BLaER1 treated with 17β-estradiol and CSF1 and Interleukin-3, amounts not matched to agents 10 nM and 100 nM (cell line): Measurements from ENCODE around the gene EMSY.

Experiments used
- H3K27ac ChIP-seq, 11 experiments: shearing (Covaris generic); formaldehyde crosslinking; 2 replicates each; pipeline ENCODE4 v1.8.1; 2022
- H3K27me3 ChIP-seq, 11 experiments: shearing (Covaris generic); formaldehyde crosslinking; 2 replicates each; pipeline ENCODE4 v1.8.1; 2022
- H3K36me3 ChIP-seq, 11 experiments: shearing (Covaris generic); formaldehyde crosslinking; 2 replicates each; pipeline ENCODE4 v1.8.1; 2022
- H3K4me1 ChIP-seq, 10 experiments: shearing (Covaris generic); formaldehyde crosslinking; 2 replicates each; pipeline ENCODE4 v1.8.1; 2022
- H3K4me2 ChIP-seq, 11 experiments: shearing (Covaris generic); formaldehyde crosslinking; 2 replicates each; pipeline ENCODE4 v1.8.1; 2022
- H3K4me3 ChIP-seq, 10 experiments: shearing (Covaris generic); formaldehyde crosslinking; 2 replicates each; pipeline ENCODE4 v1.8.1; 2022
- H3K9ac ChIP-seq, 11 experiments: shearing (Covaris generic); formaldehyde crosslinking; 2 replicates each; pipeline ENCODE4 v1.8.1; 2022
- H3K9me3 ChIP-seq, 11 experiments: shearing (Covaris generic); formaldehyde crosslinking; replicated peaks in 1 of 11; 2 replicates each; pipeline ENCODE4 v1.8.1; 2022
- H4K20me1 ChIP-seq, 11 experiments: shearing (Covaris generic); formaldehyde crosslinking; 2 replicates each; pipeline ENCODE4 v1.8.1; 2022
- Cebpa-rat ChIP-seq, 11 experiments: shearing (Covaris generic); IDR thresholded peaks; 2 replicates each; pipeline ENCODE4 v1.8.1; 2022

Gene EMSY

GRCh38 chr11:76557466-76557865, 112.6 kb downstream of the EMSY start:
- no peaks in the 10 kb centered on the region for H3K9me3 ChIP-seq
- no peaks in the 10 kb centered on the region for H3K27me3 ChIP-seq
- H3K9ac ChIP-seq = no peak overlapping the region
- peaks cover 0 to 8% (median 0%) of the 10 kb centered on the region in 11 experiments; a peak in 1 of 22 replicates for H4K20me1 ChIP-seq
- H3K4me2 ChIP-seq = no peak overlapping the region
- no peak overlapping the region for H3K27ac ChIP-seq
- H3K4me1 ChIP-seq = peaks cover 33 to 47% (median 36%) of the 10 kb centered on the region in 10 experiments
- no peaks in the 10 kb centered on the region; a peak in 1 of 22 replicates for H3K36me3 ChIP-seq
- no peak for TF ChIP-seq Cebpa-rat (IDR thresholded peaks at IDR 0.05)
- H3K4me3 ChIP-seq = no peak overlapping the region

- Histone ChIP-seq H3K9ac (no peak overlapping the region), H3K4me2 (peak overlapping the region in 3 of 11 experiments; percentile 52 to 83 (median 81); a peak in 4 of 22 replicates), H3K9me3 (peaks cover 0 to 9% (median 4%) of the 10 kb centered on the region in 11 experiments; a peak in 17 of 22 replicates), H3K27ac (no peak overlapping the region), H3K4me1 (peaks cover 33 to 47% (median 37%) of the 10 kb centered on the region in 10 experiments), H4K20me1 (peaks cover 0 to 8% (median 0%) of the 10 kb centered on the region in 11 experiments; a peak in 1 of 22 replicates), H3K4me3 (no peak overlapping the region), H3K27me3 (no peaks in the 10 kb centered on the region), H3K36me3 (no peaks in the 10 kb centered on the region)
- no peak for TF ChIP-seq Cebpa-rat (IDR thresholded peaks at IDR 0.05)
Measured at GRCh38 chr11:76558473-76558872, 113.7 kb downstream of the EMSY start.

GRCh38 chr11:76558891-76559290, 114.1 kb downstream of the EMSY start:
- no peak for TF ChIP-seq Cebpa-rat (IDR thresholded peaks at IDR 0.05)
- H3K9me3 ChIP-seq = peaks cover 0 to 13% (median 8%) of the 10 kb centered on the region in 11 experiments; a peak in 17 of 22 replicates
- H3K4me2 ChIP-seq = peak overlapping the region in 9 of 11 experiments; percentile 52 to 88 (median 81); a peak in 15 of 22 replicates
- no peak overlapping the region for H3K27ac ChIP-seq
- H3K36me3 ChIP-seq = no peaks in the 10 kb centered on the region
- no peaks in the 10 kb centered on the region for H3K27me3 ChIP-seq
- H3K4me3 ChIP-seq = no peak overlapping the region
- peaks cover 33 to 45% (median 37%) of the 10 kb centered on the region in 10 experiments for H3K4me1 ChIP-seq
- no peak overlapping the region for H3K9ac ChIP-seq
- H4K20me1 ChIP-seq = peaks cover 0 to 8% (median 0%) of the 10 kb centered on the region in 11 experiments; a peak in 1 of 22 replicates

GRCh38 chr11:76559346-76559745, 114.5 kb downstream of the EMSY start:
- peaks cover 34 to 43% (median 39%) of the 10 kb centered on the region in 10 experiments for H3K4me1 ChIP-seq
- H3K9ac ChIP-seq = no peak overlapping the region
- H3K9me3 ChIP-seq = peaks cover 0 to 18% (median 13%) of the 10 kb centered on the region in 11 experiments; a peak in 17 of 22 replicates

GRCh38 chr11:76560219-76560618, 115.4 kb downstream of the EMSY start:
- no peak for TF ChIP-seq Cebpa-rat (IDR thresholded peaks at IDR 0.05)
- no peaks in the 10 kb centered on the region for H3K27me3 ChIP-seq
- peaks cover 34 to 45% (median 41%) of the 10 kb centered on the region in 10 experiments for H3K4me1 ChIP-seq
- H4K20me1 ChIP-seq = peaks cover 0 to 8% (median 0%) of the 10 kb centered on the region in 11 experiments; a peak in 1 of 22 replicates
- peak overlapping the region in 10 of 11 experiments; percentile 31 to 68 (median 54); a peak in 15 of 22 replicates for H3K27ac ChIP-seq
- H3K36me3 ChIP-seq = no peaks in the 10 kb centered on the region
- H3K4me2 ChIP-seq = peak overlapping the region; percentile 52 to 92 (median 81)
- H3K4me3 ChIP-seq = no peak overlapping the region
- peak overlapping the region in 9 of 11 experiments; percentile 9 to 54 (median 44); a peak in 10 of 22 replicates for H3K9ac ChIP-seq
- peaks cover 0 to 20% (median 15%) of the 10 kb centered on the region in 11 experiments; a peak in 17 of 22 replicates for H3K9me3 ChIP-seq

More at GRCh38 chr11:76559346-76559745, 114.5 kb downstream of the EMSY start:
- Histone ChIP-seq H3K36me3 (no peaks in the 10 kb centered on the region), H3K4me3 (no peak overlapping the region), H4K20me1 (peaks cover 0 to 8% (median 0%) of the 10 kb centered on the region in 11 experiments; a peak in 1 of 22 replicates), H3K27ac (no peak overlapping the region; a peak in 1 of 22 replicates), H3K27me3 (no peaks in the 10 kb centered on the region), H3K4me2 (peak overlapping the region; percentile 52 to 92 (median 81))
- no peak for TF ChIP-seq Cebpa-rat (IDR thresholded peaks at IDR 0.05)

- peaks cover 34 to 45% (median 41%) of the 10 kb centered on the region in 10 experiments for H3K4me1 ChIP-seq
- H3K9ac ChIP-seq = peak overlapping the region in 7 of 11 experiments; percentile 5 to 60 (median 44); a peak in 8 of 22 replicates
- peaks cover 0 to 8% (median 0%) of the 10 kb centered on the region in 11 experiments; a peak in 1 of 22 replicates for H4K20me1 ChIP-seq
- peak overlapping the region; percentile 52 to 92 (median 81) for H3K4me2 ChIP-seq
- no peaks in the 10 kb centered on the region for H3K36me3 ChIP-seq
- peak overlapping the region in 6 of 11 experiments; percentile 41 to 68 (median 59); a peak in 11 of 22 replicates for H3K27ac ChIP-seq
- peak overlapping the region in 1 of 10 experiments; percentile 1; a peak in 1 of 20 replicates for H3K4me3 ChIP-seq
- no peaks in the 10 kb centered on the region for H3K27me3 ChIP-seq
- H3K9me3 ChIP-seq = peaks cover 0 to 20% (median 15%) of the 10 kb centered on the region in 11 experiments; a peak in 17 of 22 replicates
- peak in 2 of 11 experiments; percentile 32 to 53; a peak in 1 of 22 replicates for TF ChIP-seq Cebpa-rat (IDR thresholded peaks at IDR 0.05)
Measured at GRCh38 chr11:76561245-76561644, 116.4 kb downstream of the EMSY start.

- Histone ChIP-seq H3K27me3 (no peaks in the 10 kb centered on the region), H4K20me1 (peaks cover 0 to 8% (median 0%) of the 10 kb centered on the region in 11 experiments; a peak in 1 of 22 replicates), H3K9ac (no peak overlapping the region), H3K36me3 (no peaks in the 10 kb centered on the region), H3K27ac (no peak overlapping the region), H3K4me3 (no peak overlapping the region), H3K4me1 (peaks cover 39 to 52% (median 47%) of the 10 kb centered on the region in 10 experiments), H3K9me3 (peaks cover 0 to 20% (median 15%) of the 10 kb centered on the region in 11 experiments; a peak in 17 of 22 replicates), H3K4me2 (peak overlapping the region in 7 of 11 experiments; percentile 70 to 92 (median 79); a peak in 7 of 22 replicates)
- TF ChIP-seq Cebpa-rat (IDR thresholded peaks at IDR 0.05) = no peak
Measured at GRCh38 chr11:76562541-76562940, 117.7 kb downstream of the EMSY start.

GRCh38 chr11:76564364-76564763, 119.5 kb downstream of the EMSY start:
- Histone ChIP-seq H4K20me1 (peaks cover 0 to 8% (median 0%) of the 10 kb centered on the region in 11 experiments; a peak in 1 of 22 replicates), H3K4me3 (no peak overlapping the region), H3K4me1 (peaks cover 31 to 51% (median 40%) of the 10 kb centered on the region in 10 experiments), H3K9ac (no peak overlapping the region), H3K9me3 (peaks cover 0 to 20% (median 15%) of the 10 kb centered on the region in 11 experiments; a peak in 17 of 22 replicates), H3K36me3 (no peaks in the 10 kb centered on the region), H3K27me3 (no peaks in the 10 kb centered on the region), H3K4me2 (peak overlapping the region in 8 of 11 experiments; percentile 4 to 56 (median 22); a peak in 10 of 22 replicates), H3K27ac (no peak overlapping the region)
- TF ChIP-seq Cebpa-rat (IDR thresholded peaks at IDR 0.05) = no peak

- no peak for TF ChIP-seq Cebpa-rat (IDR thresholded peaks at IDR 0.05)
- H3K4me1 ChIP-seq = peaks cover 7 to 26% (median 15%) of the 10 kb centered on the region in 10 experiments
- H3K36me3 ChIP-seq = no peaks in the 10 kb centered on the region
- peaks cover 0 to 25% (median 17%) of the 10 kb centered on the region in 11 experiments; a peak in 17 of 22 replicates for H3K9me3 ChIP-seq
- H4K20me1 ChIP-seq = no peaks in the 10 kb centered on the region
- no peak overlapping the region for H3K27ac ChIP-seq
- no peaks in the 10 kb centered on the region for H3K27me3 ChIP-seq
- peak overlapping the region in 3 of 11 experiments; percentile 10 to 55 (median 34); a peak in 3 of 22 replicates for H3K4me2 ChIP-seq
- H3K9ac ChIP-seq = no peak overlapping the region
- no peak overlapping the region for H3K4me3 ChIP-seq
Measured at GRCh38 chr11:76566811-76567210, 122.0 kb downstream of the EMSY start.
